ENCODE results near the gene ZNF865.

DNA sequence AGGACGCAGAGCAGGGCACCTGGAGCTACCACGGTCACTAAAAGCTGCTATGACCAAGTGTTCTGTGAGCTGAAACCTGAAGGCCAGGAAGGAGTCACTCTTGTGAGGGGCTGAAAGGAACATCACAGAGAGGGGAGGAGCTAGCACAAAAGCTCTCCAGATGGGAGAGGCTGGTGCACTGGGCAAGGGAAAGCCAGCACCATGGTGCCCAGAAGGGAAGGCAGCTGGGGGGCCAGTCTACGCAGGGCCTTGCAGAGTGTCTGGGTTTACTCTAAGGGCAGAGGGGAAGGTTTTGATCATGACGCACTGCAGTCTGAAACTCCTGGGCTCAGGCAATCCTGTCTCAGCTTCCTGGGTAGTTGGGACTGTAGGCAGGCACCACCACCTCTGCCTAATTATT is 31.3 kb downstream of the ZNF865 start:
- TF ChIP-seq, protein P1, sequence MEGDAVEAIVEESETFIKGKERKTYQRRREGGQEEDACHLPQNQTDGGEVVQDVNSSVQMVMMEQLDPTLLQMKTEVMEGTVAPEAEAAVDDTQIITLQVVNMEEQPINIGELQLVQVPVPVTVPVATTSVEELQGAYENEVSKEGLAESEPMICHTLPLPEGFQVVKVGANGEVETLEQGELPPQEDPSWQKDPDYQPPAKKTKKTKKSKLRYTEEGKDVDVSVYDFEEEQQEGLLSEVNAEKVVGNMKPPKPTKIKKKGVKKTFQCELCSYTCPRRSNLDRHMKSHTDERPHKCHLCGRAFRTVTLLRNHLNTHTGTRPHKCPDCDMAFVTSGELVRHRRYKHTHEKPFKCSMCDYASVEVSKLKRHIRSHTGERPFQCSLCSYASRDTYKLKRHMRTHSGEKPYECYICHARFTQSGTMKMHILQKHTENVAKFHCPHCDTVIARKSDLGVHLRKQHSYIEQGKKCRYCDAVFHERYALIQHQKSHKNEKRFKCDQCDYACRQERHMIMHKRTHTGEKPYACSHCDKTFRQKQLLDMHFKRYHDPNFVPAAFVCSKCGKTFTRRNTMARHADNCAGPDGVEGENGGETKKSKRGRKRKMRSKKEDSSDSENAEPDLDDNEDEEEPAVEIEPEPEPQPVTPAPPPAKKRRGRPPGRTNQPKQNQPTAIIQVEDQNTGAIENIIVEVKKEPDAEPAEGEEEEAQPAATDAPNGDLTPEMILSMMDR (IDR thresholded peaks at IDR 0.05; ENCODE audit: extremely low read depth in 1 of 2, insufficient read depth in 1 of 2, low read depth in 1 of 2, low read length in 2 of 2): no peak
- TF ChIP-seq POLR2A (IDR thresholded peaks at IDR 0.05; ENCODE audit: low read depth, low read length): no peak
